HEK293 (cell line): Measurements from ENCODE around the gene RNF7.

Experiments used
- CTCF ChIA-PET: fragments of 350-600 bp; formaldehyde crosslinking; extraction: SDS; loops from one replicate; lab custom pipeline; 2021; ENCODE audit warnings: antibody characterized with exemption; lab: Yijun Ruan, JAX
- POLR2A ChIA-PET: fragments of 300-600 bp; formaldehyde crosslinking; extraction: SDS; loops from one replicate; lab custom pipeline; 2020; ENCODE audit warnings: antibody characterized with exemption, inconsistent platforms; lab: Yijun Ruan, JAX
- H3K27ac ChIP-seq: fragments of 200-500 bp; sonication (Bioruptor generic); 2 replicates; pipeline ENCODE4 v1.5.1; 2014; ENCODE audit warnings: low read depth, low read length, control low read depth, inconsistent platforms; ENCODE audit errors: extremely low read depth
- H3K36me3 ChIP-seq, 2 experiments: fragments of 200-500 bp in 1 of 2; sonication (Bioruptor generic) in 1 of 2; 1 replicate in 1 of 2; 2 replicates in 1 of 2; pipeline ENCODE4 v1.5.1; 2014 to 2017; ENCODE audit warnings: inconsistent platforms in 2 of 2, low read length in 2 of 2; ENCODE audit not compliant: control insufficient read depth in 2 of 2, insufficient read depth in 1 of 2
- H3K4me1 ChIP-seq: fragments of 200-500 bp; sonication (Bioruptor generic); 2 replicates; pipeline ENCODE4 v1.5.1; 2014; ENCODE audit warnings: mild to moderate bottlenecking, low read length, inconsistent platforms; ENCODE audit not compliant: control insufficient read depth, insufficient read depth
- H3K4me3 ChIP-seq: 2 replicates; pipeline ENCODE4 v1.5.1; 2011; ENCODE audit warnings: low read depth, mild to moderate bottlenecking, control low read depth, low read length, moderate library complexity
- H3K9me3 ChIP-seq: fragments of 200-500 bp; sonication (Bioruptor generic); 2 replicates; pipeline ENCODE4 v1.5.1; 2014; ENCODE audit warnings: low read depth, low read length, inconsistent platforms; ENCODE audit not compliant: control insufficient read depth, insufficient read depth
- OSR2 ChIP-seq: fragments of 450-650 bp; formaldehyde crosslinking; IDR thresholded peaks from 2 replicates; pipeline ENCODE4 v1.5.1; 2016; ENCODE audit warnings: missing biosample characterization, missing genetic modification characterization
- SCRT2 ChIP-seq: fragments of 450-650 bp; formaldehyde crosslinking; IDR thresholded peaks from 2 replicates; pipeline ENCODE4 v1.5.1; 2016; ENCODE audit warnings: missing biosample characterization, missing genetic modification characterization
- TCF7L2 ChIP-seq: IDR thresholded peaks from 2 replicates; pipeline ENCODE4 v1.6.1; 2011; ENCODE audit warnings: low read depth, mild to moderate bottlenecking, inconsistent platforms, low read length, moderate library complexity, borderline replicate concordance
- ZBTB17 ChIP-seq: fragments of 450-650 bp; formaldehyde crosslinking; IDR thresholded peaks from 2 replicates; pipeline ENCODE4 v1.5.1; 2016; ENCODE audit warnings: missing biosample characterization, missing genetic modification characterization
- ZFHX2 ChIP-seq: fragments of 450-650 bp; formaldehyde crosslinking; conservative IDR thresholded peaks from 2 replicates; pipeline ENCODE4 v1.5.1; 2016; ENCODE audit warnings: missing biosample characterization, missing genetic modification characterization
- ZNF157 ChIP-seq: fragments of 450-650 bp; formaldehyde crosslinking; IDR thresholded peaks from 2 replicates; pipeline ENCODE4 v1.5.1; 2016; ENCODE audit warnings: missing biosample characterization, missing genetic modification characterization
- ZNF184 ChIP-seq: fragments of 450-650 bp; IDR thresholded peaks from 2 replicates; pipeline ENCODE4 v1.5.1; 2018; ENCODE audit warnings: missing biosample characterization, mild to moderate bottlenecking, missing genetic modification characterization
- ZNF335 ChIP-seq: fragments of 450-650 bp; formaldehyde crosslinking; conservative IDR thresholded peaks from 2 replicates; pipeline ENCODE4 v1.5.1; 2016; ENCODE audit warnings: missing biosample characterization, missing genetic modification characterization
- ZNF354C ChIP-seq: fragments of 450-650 bp; formaldehyde crosslinking; IDR thresholded peaks from 2 replicates; pipeline ENCODE4 v1.5.1; 2016; ENCODE audit warnings: missing biosample characterization, missing genetic modification characterization, low read depth, borderline replicate concordance
- ZNF677 ChIP-seq: fragments of 450-650 bp; IDR thresholded peaks from 2 replicates; pipeline ENCODE4 v1.5.0; 2018; ENCODE audit warnings: missing biosample characterization, mild to moderate bottlenecking, missing genetic modification characterization, moderate library complexity
- TF ChIP-seq, protein P1 (sequence below): fragments of 450-650 bp; formaldehyde crosslinking; IDR thresholded peaks from 2 replicates; pipeline ENCODE4 v1.5.1; 2016; ENCODE audit warnings: missing biosample characterization, missing genetic modification characterization
- TF ChIP-seq, protein P2 (sequence below): fragments of 450-650 bp; formaldehyde crosslinking; IDR thresholded peaks from 2 replicates; pipeline ENCODE4 v1.5.1; 2016; ENCODE audit warnings: missing biosample characterization, missing genetic modification characterization, borderline replicate concordance
- TF ChIP-seq, protein P3 (sequence below): fragments of 450-650 bp; formaldehyde crosslinking; IDR thresholded peaks from 2 replicates; pipeline ENCODE4 v1.5.1; 2016; ENCODE audit warnings: missing biosample characterization, missing genetic modification characterization

RNF7 gene

DNA sequence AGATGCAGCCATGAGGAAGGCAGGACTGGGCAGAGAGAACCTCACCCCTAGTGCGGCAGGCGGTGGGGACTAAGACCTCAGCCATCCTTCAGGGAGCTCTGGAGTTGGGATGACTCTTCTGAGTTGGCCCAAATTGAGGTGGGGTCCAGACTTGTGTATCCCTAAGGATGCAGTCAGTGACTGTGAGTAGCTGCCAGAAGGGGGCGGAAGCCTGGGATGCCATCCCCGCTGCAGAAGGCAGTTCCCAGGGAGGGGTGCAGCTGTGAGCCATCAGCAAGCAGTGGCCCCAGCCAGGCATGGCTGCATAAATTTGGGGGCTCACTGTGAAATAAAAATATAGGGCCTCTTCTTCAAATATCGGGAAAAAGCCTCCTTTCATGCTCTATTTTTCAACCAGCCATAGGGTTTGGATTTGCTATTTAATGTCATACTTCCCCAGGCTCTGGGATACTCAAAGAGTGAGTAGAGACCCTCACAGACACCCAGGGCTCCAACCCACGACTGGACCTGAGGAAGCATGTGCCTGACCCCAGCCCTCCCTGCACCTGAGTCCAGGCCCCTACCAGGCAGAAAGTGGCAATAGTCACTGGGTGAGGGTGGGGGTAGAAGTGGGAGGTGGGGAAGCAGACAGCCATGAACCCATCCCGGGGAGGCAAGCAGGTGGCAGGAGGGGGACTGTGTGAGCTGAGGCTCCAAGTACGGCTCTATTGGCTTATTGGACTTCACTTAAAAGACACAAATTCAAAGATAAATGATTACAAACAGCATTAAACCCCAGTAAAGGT is 55.6 kb downstream of the RNF7 start:
- ChIA-PET CTCF (interaction anchor here (0.6 to 1.6 kb wide), 2 partner anchors 55 to 527 kb away, joined by 4 to 5 read pairs; partner anchors contain the start of gene RNF7), POLR2A (no interaction called here)
- no peak overlapping the region for H3K4me3 ChIP-seq
- no peaks in the 10 kb centered on the region for H3K36me3 ChIP-seq
- no peak overlapping the region for H3K27ac ChIP-seq
- no peaks in the 10 kb centered on the region for H3K4me1 ChIP-seq
- TF ChIP-seq, protein P1, sequence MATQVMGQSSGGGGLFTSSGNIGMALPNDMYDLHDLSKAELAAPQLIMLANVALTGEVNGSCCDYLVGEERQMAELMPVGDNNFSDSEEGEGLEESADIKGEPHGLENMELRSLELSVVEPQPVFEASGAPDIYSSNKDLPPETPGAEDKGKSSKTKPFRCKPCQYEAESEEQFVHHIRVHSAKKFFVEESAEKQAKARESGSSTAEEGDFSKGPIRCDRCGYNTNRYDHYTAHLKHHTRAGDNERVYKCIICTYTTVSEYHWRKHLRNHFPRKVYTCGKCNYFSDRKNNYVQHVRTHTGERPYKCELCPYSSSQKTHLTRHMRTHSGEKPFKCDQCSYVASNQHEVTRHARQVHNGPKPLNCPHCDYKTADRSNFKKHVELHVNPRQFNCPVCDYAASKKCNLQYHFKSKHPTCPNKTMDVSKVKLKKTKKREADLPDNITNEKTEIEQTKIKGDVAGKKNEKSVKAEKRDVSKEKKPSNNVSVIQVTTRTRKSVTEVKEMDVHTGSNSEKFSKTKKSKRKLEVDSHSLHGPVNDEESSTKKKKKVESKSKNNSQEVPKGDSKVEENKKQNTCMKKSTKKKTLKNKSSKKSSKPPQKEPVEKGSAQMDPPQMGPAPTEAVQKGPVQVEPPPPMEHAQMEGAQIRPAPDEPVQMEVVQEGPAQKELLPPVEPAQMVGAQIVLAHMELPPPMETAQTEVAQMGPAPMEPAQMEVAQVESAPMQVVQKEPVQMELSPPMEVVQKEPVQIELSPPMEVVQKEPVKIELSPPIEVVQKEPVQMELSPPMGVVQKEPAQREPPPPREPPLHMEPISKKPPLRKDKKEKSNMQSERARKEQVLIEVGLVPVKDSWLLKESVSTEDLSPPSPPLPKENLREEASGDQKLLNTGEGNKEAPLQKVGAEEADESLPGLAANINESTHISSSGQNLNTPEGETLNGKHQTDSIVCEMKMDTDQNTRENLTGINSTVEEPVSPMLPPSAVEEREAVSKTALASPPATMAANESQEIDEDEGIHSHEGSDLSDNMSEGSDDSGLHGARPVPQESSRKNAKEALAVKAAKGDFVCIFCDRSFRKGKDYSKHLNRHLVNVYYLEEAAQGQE = no peak
- TF ChIP-seq, protein P2, sequence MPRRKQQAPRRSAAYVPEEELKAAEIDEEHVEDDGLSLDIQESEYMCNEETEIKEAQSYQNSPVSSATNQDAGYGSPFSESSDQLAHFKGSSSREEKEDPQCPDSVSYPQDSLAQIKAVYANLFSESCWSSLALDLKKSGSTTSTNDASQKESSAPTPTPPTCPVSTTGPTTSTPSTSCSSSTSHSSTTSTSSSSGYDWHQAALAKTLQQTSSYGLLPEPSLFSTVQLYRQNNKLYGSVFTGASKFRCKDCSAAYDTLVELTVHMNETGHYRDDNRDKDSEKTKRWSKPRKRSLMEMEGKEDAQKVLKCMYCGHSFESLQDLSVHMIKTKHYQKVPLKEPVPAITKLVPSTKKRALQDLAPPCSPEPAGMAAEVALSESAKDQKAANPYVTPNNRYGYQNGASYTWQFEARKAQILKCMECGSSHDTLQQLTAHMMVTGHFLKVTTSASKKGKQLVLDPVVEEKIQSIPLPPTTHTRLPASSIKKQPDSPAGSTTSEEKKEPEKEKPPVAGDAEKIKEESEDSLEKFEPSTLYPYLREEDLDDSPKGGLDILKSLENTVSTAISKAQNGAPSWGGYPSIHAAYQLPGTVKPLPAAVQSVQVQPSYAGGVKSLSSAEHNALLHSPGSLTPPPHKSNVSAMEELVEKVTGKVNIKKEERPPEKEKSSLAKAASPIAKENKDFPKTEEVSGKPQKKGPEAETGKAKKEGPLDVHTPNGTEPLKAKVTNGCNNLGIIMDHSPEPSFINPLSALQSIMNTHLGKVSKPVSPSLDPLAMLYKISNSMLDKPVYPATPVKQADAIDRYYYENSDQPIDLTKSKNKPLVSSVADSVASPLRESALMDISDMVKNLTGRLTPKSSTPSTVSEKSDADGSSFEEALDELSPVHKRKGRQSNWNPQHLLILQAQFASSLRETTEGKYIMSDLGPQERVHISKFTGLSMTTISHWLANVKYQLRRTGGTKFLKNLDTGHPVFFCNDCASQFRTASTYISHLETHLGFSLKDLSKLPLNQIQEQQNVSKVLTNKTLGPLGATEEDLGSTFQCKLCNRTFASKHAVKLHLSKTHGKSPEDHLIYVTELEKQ (tag by site-specific recombination) = no peak
- no peak for TF ChIP-seq ZNF354C (tag by site-specific recombination)
- no peaks in the 10 kb centered on the region for H3K9me3 ChIP-seq

DNA sequence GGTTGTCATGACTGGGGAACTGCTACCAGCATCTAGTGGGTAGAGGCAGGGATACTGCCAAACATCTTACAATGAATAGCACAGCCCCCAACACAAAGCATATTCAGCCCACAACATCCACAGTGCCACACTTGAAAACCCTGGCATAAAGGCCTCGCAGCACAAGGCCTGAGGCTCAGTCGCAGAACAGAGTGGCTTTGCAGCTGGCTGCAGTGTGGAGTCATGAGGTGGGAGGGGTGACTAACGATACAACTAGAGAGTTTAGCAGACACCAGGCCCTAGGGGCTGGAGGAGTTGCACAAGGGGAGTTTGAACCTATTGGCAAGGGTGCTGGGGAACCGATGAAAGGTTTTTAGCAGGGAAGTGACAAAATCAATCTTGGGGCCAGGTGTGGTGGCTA is 57.2 kb downstream of the RNF7 start:
- no peaks in the 10 kb centered on the region for H3K9me3 ChIP-seq
- POLR2A ChIA-PET = no interaction called here
- H3K27ac ChIP-seq = no peak overlapping the region
- TF ChIP-seq ZBTB17 (no peak), ZNF677 (tag by site-specific recombination) (no peak)
- TF ChIP-seq, protein P3, sequence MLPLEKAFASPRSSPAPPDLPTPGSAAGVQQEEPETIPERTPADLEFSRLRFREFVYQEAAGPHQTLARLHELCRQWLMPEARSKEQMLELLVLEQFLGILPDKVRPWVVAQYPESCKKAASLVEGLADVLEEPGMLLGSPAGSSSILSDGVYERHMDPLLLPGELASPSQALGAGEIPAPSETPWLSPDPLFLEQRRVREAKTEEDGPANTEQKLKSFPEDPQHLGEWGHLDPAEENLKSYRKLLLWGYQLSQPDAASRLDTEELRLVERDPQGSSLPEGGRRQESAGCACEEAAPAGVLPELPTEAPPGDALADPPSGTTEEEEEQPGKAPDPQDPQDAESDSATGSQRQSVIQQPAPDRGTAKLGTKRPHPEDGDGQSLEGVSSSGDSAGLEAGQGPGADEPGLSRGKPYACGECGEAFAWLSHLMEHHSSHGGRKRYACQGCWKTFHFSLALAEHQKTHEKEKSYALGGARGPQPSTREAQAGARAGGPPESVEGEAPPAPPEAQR = no peak
- TF ChIP-seq, all 188 proteins: peak for 0
- CTCF ChIA-PET = no interaction called here
- Histone ChIP-seq H3K4me3 (no peak overlapping the region), H3K36me3 (no peaks in the 10 kb centered on the region), H3K4me1 (no peaks in the 10 kb centered on the region)

DNA sequence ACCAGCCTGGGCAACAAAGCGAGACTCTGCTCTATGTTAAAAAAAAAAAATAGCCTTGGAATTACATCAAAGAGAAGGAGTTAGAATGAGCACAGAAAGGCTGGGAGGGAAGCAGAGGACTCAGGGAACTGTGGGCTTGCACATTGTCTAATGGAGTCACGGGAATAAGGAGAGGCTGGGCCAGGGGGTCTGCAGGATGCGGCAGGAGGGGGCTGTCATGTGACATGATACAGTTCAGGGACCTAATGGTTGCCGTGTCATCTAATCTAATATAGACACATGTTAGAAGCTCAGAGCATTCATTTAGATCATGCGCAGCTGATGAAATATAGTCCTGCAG is 57.6 kb downstream of the RNF7 start:
- no peak overlapping the region for H3K27ac ChIP-seq
- no peaks in the 10 kb centered on the region for H3K4me1 ChIP-seq
- TF ChIP-seq ZNF335 (tag by site-specific recombination) (no peak), SCRT2 (tag by site-specific recombination) (no peak), TCF7L2 (no peak), OSR2 (tag by site-specific recombination) (no peak), ZFHX2 (tag by site-specific recombination) (no peak), ZNF184 (tag by site-specific recombination) (no peak), ZNF157 (tag by site-specific recombination) (no peak)
- ChIA-PET POLR2A (no interaction called here), CTCF (no interaction called here)
- H3K36me3 ChIP-seq = no peaks in the 10 kb centered on the region
- no peak overlapping the region for H3K4me3 ChIP-seq
- H3K9me3 ChIP-seq = no peaks in the 10 kb centered on the region
